Tibial nerve (tissue), 4 donors: ENCODE measurements around the gene SHMT1.
"Not testable (repeated sequence)": the region's sequence is repeated elsewhere in the genome, so short reads cannot be mapped to it uniquely, and the experiment has no call there.

ENCODE experiments used
- CTCF ChIP-seq, 5 experiments: fragments of 200-600 bp in 3 of 5; fragments of 450-650 bp in 2 of 5; sonication (generic) in 3 of 5; IDR thresholded peaks; one replicate each; pipeline ENCODE4 v1.5.1; 2016 to 2019; ENCODE audit warnings: antibody characterized with exemption in 5 of 5, mild to moderate bottlenecking in 3 of 5, moderate library complexity in 2 of 5
- EP300 ChIP-seq, 2 donors: sonication (generic); formaldehyde crosslinking; IDR thresholded peaks; one replicate each; pipeline ENCODE4 v1.6.1; 2017; ENCODE audit warnings: antibody characterized with exemption in 2 of 2, mild to moderate bottlenecking in 1 of 2
- POLR2A ChIP-seq, 2 donors: fragments of 450-650 bp; IDR thresholded peaks; one replicate each; pipeline ENCODE4 v1.6.1; 2017; ENCODE audit warnings: antibody characterized with exemption in 2 of 2, mild to moderate bottlenecking in 2 of 2, moderate library complexity in 2 of 2

- not testable (repeated sequence) for TF ChIP-seq CTCF, POLR2A, EP300 (IDR thresholded peaks at IDR 0.05)
Measured at GRCh38 chr17:18411377-18411864, 48.1 kb upstream of the SHMT1 start.
